ENCODE results near the gene ARAP1.

The ARAP1 gene

DNA sequence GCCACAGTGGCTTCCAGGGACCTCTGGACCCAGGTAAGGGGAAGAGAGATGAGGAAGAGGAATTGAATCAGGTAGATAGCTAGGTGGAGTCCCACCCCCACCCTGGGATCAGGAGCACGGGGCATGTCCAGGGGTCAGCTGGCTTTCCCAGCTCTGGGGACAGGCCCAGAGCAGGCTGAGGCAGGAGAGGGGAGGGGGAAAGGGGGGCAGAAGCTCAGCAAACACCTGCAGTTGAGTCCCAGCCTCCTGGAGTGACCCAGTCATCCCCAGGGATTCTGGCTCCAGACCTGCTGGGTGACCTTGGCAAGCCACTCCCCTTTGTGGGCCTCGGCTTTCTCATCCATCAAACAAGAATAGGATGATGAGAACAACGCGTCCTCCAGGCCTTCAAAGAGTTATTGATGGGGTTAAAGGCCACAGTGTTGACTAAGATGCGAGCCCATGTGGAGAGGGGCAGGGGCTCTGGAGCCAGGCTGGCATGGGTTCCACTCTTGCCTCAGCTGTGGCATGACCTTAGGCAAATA is 25.6 kb upstream of the ARAP1 start:
- no peak overlapping the region for H3K27ac ChIP-seq (ENCODE audit: low read length, poor library complexity, severe bottlenecking)
- no peak overlapping the region for H4K8ac ChIP-seq (ENCODE audit: low read length)
- no peak for DNase-seq
- no peak overlapping the region for H3K18ac ChIP-seq (ENCODE audit: low read depth in 1 of 2, low read length in 2 of 2)
- no peak overlapping the region for H2AFZ ChIP-seq (ENCODE audit: low read depth, low read length)
- H3K27me3 ChIP-seq (ENCODE audit: control insufficient read depth in 1 of 2, insufficient read depth in 1 of 2, low read length in 2 of 2) = peaks cover 0 to 13% of the 10 kb centered on the region in 2 experiments
- no peak overlapping the region for H2AK5ac ChIP-seq (ENCODE audit: low read length, severe bottlenecking)
- no peak overlapping the region for H2BK12ac ChIP-seq (ENCODE audit: low read length in 2 of 2)
- no peak overlapping the region for H4K91ac ChIP-seq (ENCODE audit: low read length)
- no peaks in the 10 kb centered on the region for H3K9me3 ChIP-seq (ENCODE audit: control insufficient read depth, low read length)
- no peak overlapping the region for H3K4me2 ChIP-seq (ENCODE audit: low read length, poor library complexity, severe bottlenecking)
- H3K14ac ChIP-seq (ENCODE audit: low read length in 2 of 2) = no peak overlapping the region
- H3K36me3 ChIP-seq (ENCODE audit: control insufficient read depth in 1 of 2, insufficient read depth in 2 of 2, low read depth in 1 of 2, low read length in 2 of 2) = peaks cover 0 to 11% of the 10 kb centered on the region in 2 experiments
- H2BK5ac ChIP-seq (ENCODE audit: low read depth, low read length, poor library complexity, severe bottlenecking) = no peak overlapping the region
- no peak overlapping the region for H3K4ac ChIP-seq (ENCODE audit: low read depth in 1 of 2, low read length in 2 of 2)
- H2BK120ac ChIP-seq (ENCODE audit: low read depth, low read length) = no peak overlapping the region
- no peak overlapping the region for H2BK15ac ChIP-seq (ENCODE audit: low read depth, poor library complexity, severe bottlenecking)
- peaks cover 65% of the 10 kb centered on the region for H3K4me1 ChIP-seq (ENCODE audit: control insufficient read depth, insufficient read depth, low read depth, low read length)
- no peaks in the 10 kb centered on the region for H3K79me1 ChIP-seq (replicated peaks; ENCODE audit: low read length, poor library complexity, severe bottlenecking)
- H3K9ac ChIP-seq (ENCODE audit: low read length) = no peak overlapping the region
- no peak overlapping the region for H3K23ac ChIP-seq (ENCODE audit: low read length in 2 of 2)
- H3K4me3 ChIP-seq (ENCODE audit: insufficient read depth in 1 of 2, low read depth in 1 of 2, low read length in 2 of 2) = no peak overlapping the region
- WGBS = 77% methylated on average over 5 of the region's 5 CpGs

DNA sequence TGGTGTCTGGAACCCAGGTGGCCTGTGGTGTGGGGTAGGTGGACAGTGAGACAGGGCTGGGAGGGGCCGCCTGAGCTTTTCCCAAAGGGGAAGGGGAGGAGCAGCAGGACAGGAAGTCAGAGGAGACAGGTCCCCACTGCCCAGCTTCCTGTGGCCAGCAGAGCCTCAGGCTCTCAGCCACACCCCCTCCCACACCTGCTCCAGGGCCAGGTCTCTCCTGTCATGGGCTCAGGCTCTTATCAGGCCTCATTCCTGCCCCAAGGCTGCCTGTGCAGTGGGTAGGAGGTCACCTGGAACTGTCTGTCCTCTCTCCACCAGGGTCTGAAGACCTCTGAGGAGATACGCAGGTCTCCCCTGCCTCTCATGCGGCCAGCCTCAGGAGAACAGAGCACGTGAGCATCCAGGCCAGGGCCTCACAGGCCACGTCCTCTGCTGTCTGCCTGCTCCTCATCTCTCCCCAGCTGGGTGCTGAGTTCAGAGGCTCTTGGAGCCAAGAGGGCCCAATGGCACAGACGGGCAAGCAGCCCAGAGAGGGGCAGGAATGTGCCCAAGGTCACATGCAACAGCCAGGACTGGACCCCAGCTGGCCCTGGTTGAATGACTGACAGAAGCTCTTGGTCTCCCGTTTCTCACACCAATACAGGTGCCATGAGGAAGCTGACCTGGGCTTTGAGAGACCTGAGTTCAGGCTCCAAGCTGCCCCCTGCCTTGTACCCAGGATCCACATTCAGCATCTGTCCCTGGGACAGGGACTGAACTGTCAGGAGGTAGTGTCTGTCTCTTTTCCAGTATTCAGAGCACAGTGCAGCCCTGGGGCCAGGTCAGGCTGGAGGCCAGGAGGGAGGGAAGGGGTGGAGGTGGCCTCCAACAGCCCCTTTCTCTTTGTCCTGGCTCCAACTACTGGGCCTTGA is 24.9 kb upstream of the ARAP1 start:
- peaks cover 0 to 10% of the 10 kb centered on the region in 2 experiments for H3K27me3 ChIP-seq (ENCODE audit: control insufficient read depth in 1 of 2, insufficient read depth in 1 of 2, low read length in 2 of 2)
- no peak overlapping the region for H2AFZ ChIP-seq (ENCODE audit: low read depth, low read length)
- peak overlapping the region; percentile 21 for H4K91ac ChIP-seq (ENCODE audit: low read length)
- H3K9ac ChIP-seq (ENCODE audit: low read length) = no peak overlapping the region
- no peak overlapping the region for H2BK120ac ChIP-seq (ENCODE audit: low read depth, low read length)
- H3K4ac ChIP-seq (ENCODE audit: low read depth in 1 of 2, low read length in 2 of 2) = no peak overlapping the region
- no peaks in the 10 kb centered on the region for H3K79me1 ChIP-seq (replicated peaks; ENCODE audit: low read length, poor library complexity, severe bottlenecking)
- H4K8ac ChIP-seq (ENCODE audit: low read length) = peak overlapping the region; percentile 0
- H2AK5ac ChIP-seq (ENCODE audit: low read length, severe bottlenecking) = no peak overlapping the region
- no peak overlapping the region for H3K27ac ChIP-seq (ENCODE audit: low read length, poor library complexity, severe bottlenecking)
- 86% methylated on average over 7 of the region's 7 CpGs for WGBS
- no peak overlapping the region for H2BK12ac ChIP-seq (ENCODE audit: low read length in 2 of 2)
- H3K23ac ChIP-seq (ENCODE audit: low read length in 2 of 2) = no peak overlapping the region
- H3K14ac ChIP-seq (ENCODE audit: low read length in 2 of 2) = peak overlapping the region in 1 of 2 experiments; percentile 36
- no peak overlapping the region for H3K4me2 ChIP-seq (ENCODE audit: low read length, poor library complexity, severe bottlenecking)
- H3K18ac ChIP-seq (ENCODE audit: low read depth in 1 of 2, low read length in 2 of 2) = no peak overlapping the region
- peaks cover 64% of the 10 kb centered on the region for H3K4me1 ChIP-seq (ENCODE audit: control insufficient read depth, insufficient read depth, low read depth, low read length)
- DNase-seq = no peak
- H2BK15ac ChIP-seq (ENCODE audit: low read depth, poor library complexity, severe bottlenecking) = no peak overlapping the region
- peaks cover 0 to 11% of the 10 kb centered on the region in 2 experiments for H3K36me3 ChIP-seq (ENCODE audit: control insufficient read depth in 1 of 2, insufficient read depth in 2 of 2, low read depth in 1 of 2, low read length in 2 of 2)
- no peaks in the 10 kb centered on the region for H3K9me3 ChIP-seq (ENCODE audit: control insufficient read depth, low read length)
- H2BK5ac ChIP-seq (ENCODE audit: low read depth, low read length, poor library complexity, severe bottlenecking) = no peak overlapping the region
- no peak overlapping the region for H3K4me3 ChIP-seq (ENCODE audit: insufficient read depth in 1 of 2, low read depth in 1 of 2, low read length in 2 of 2)

GRCh38 chr11:72776117-72776843 is 24.1 kb upstream of the ARAP1 start:
- H2AFZ ChIP-seq (ENCODE audit: low read depth, low read length) = no peak overlapping the region
- no peak overlapping the region for H2BK15ac ChIP-seq (ENCODE audit: low read depth, poor library complexity, severe bottlenecking)
- peak overlapping the region in 1 of 2 experiments; percentile 21 for H2BK12ac ChIP-seq (ENCODE audit: low read length in 2 of 2)
- no peak overlapping the region for H2BK120ac ChIP-seq (ENCODE audit: low read depth, low read length)
- no peak overlapping the region for H3K4me3 ChIP-seq (ENCODE audit: insufficient read depth in 1 of 2, low read depth in 1 of 2, low read length in 2 of 2)
- peaks cover 2% of the 10 kb centered on the region for H3K79me1 ChIP-seq (replicated peaks; ENCODE audit: low read length, poor library complexity, severe bottlenecking)
- no peak for DNase-seq
- 98% methylated on average over 9 of the region's 9 CpGs for WGBS
- no peak overlapping the region for H3K4ac ChIP-seq (ENCODE audit: low read depth in 1 of 2, low read length in 2 of 2)
- peaks cover 0 to 11% of the 10 kb centered on the region in 2 experiments for H3K36me3 ChIP-seq (ENCODE audit: control insufficient read depth in 1 of 2, insufficient read depth in 2 of 2, low read depth in 1 of 2, low read length in 2 of 2)
- peak overlapping the region in 1 of 2 experiments; percentile 4 for H3K14ac ChIP-seq (ENCODE audit: low read length in 2 of 2)
- H3K18ac ChIP-seq (ENCODE audit: low read depth in 1 of 2, low read length in 2 of 2) = no peak overlapping the region
- H3K9ac ChIP-seq (ENCODE audit: low read length) = no peak overlapping the region
- peaks cover 68% of the 10 kb centered on the region for H3K4me1 ChIP-seq (ENCODE audit: control insufficient read depth, insufficient read depth, low read depth, low read length)
- H2BK5ac ChIP-seq (ENCODE audit: low read depth, low read length, poor library complexity, severe bottlenecking) = no peak overlapping the region
- no peak overlapping the region for H3K23ac ChIP-seq (ENCODE audit: low read length in 2 of 2)
- no peak overlapping the region for H4K91ac ChIP-seq (ENCODE audit: low read length)
- H2AK5ac ChIP-seq (ENCODE audit: low read length, severe bottlenecking) = no peak overlapping the region
- no peak overlapping the region for H3K4me2 ChIP-seq (ENCODE audit: low read length, poor library complexity, severe bottlenecking)
- no peak overlapping the region for H4K8ac ChIP-seq (ENCODE audit: low read length)
- H3K9me3 ChIP-seq (ENCODE audit: control insufficient read depth, low read length) = no peaks in the 10 kb centered on the region
- H3K27ac ChIP-seq (ENCODE audit: low read length, poor library complexity, severe bottlenecking) = no peak overlapping the region
- peaks cover 0 to 8% of the 10 kb centered on the region in 2 experiments for H3K27me3 ChIP-seq (ENCODE audit: control insufficient read depth in 1 of 2, insufficient read depth in 1 of 2, low read length in 2 of 2)

Measured in mesenchymal stem cell (in vitro differentiated cells and primary cell).